GM21717 (cell line): ENCODE data around the gene YJEFN3.

Experiments
- ATAC-seq: cut with Tn5 transposase; IDR thresholded peaks from one replicate; pipeline ENCODE4 v1.9.1; 2021; ENCODE audit warnings: mild to moderate bottlenecking, moderate library complexity; ENCODE audit not compliant: unreplicated experiment

The YJEFN3 gene

GRCh38 chr19:19495614-19496603 lies 32.8 kb upstream of the YJEFN3 start:
- ATAC-seq: no peak

GRCh38 chr19:19498255-19498991 lies 30.3 kb upstream of the YJEFN3 start:
- no peak for ATAC-seq

GRCh38 chr19:19499272-19499995 lies 29.3 kb upstream of the YJEFN3 start:
- ATAC-seq: no peak

GRCh38 chr19:19500975-19501644 lies 27.6 kb upstream of the YJEFN3 start:
- no peak for ATAC-seq

- ATAC-seq: no peak
Measured at GRCh38 chr19:19501798-19502197, 26.9 kb upstream of the YJEFN3 start.

GRCh38 chr19:19502281-19502680 lies 26.4 kb upstream of the YJEFN3 start:
- ATAC-seq: no peak

- ATAC-seq: no peak
Measured at GRCh38 chr19:19502808-19503602, 25.7 kb upstream of the YJEFN3 start.

GRCh38 chr19:19504754-19505668 lies 23.7 kb upstream of the YJEFN3 start:
- ATAC-seq: no peak

- ATAC-seq: no peak
Measured at GRCh38 chr19:19505669-19506326, 22.9 kb upstream of the YJEFN3 start.

- ATAC-seq: no peak
Measured at GRCh38 chr19:19506592-19506991, 22.1 kb upstream of the YJEFN3 start.

- no peak for ATAC-seq
Measured at GRCh38 chr19:19507354-19507753, 21.4 kb upstream of the YJEFN3 start.

- ATAC-seq: no peak
Measured at GRCh38 chr19:19508217-19508616, 20.5 kb upstream of the YJEFN3 start.

- ATAC-seq: no peak
Measured at GRCh38 chr19:19510432-19510831, 18.3 kb upstream of the YJEFN3 start.

- no peak for ATAC-seq
Measured at GRCh38 chr19:19513682-19514081, 15.0 kb upstream of the YJEFN3 start.

- no peak for ATAC-seq
Measured at GRCh38 chr19:19514215-19514657, 14.5 kb upstream of the YJEFN3 start.

GRCh38 chr19:19514881-19515641 lies 13.7 kb upstream of the YJEFN3 start, which contains the start of gene TSSK6:
TSS of gene TSSK6 (minus strand) at chr19:19515548. CDS start at chr19:19515427, 121 bp downstream.
- ATAC-seq: no peak
